Left ventricle myocardium inferior (tissue), 1 donor: ENCODE measurements around the gene MOV10L1. TPM values are rescaled to one million over a fixed set of nuclear protein-coding genes. Genes with fewer than 3 reads are reported as not detected.
A peak's percentile ranks its signal among the peaks of the same experiment; 100 is the strongest.
"Not testable (repeated sequence)": the region's sequence is repeated elsewhere in the genome, so short reads cannot be mapped to it uniquely, and the experiment has no call there.

Source experiments
- DNase-seq: peaks from one replicate; pipeline ENCODE4 v3.0.0-alpha.2; 2020
- H3K27ac ChIP-seq: fragments of 200-600 bp; replicated peaks from 2 replicates; pipeline ENCODE4 v1.8.0; 2021
- H3K27me3 ChIP-seq: fragments of 200-600 bp; 2 replicates; pipeline ENCODE4 v1.8.0; 2021; ENCODE audit warnings: low read depth
- H3K36me3 ChIP-seq: fragments of 200-600 bp; 2 replicates; pipeline ENCODE4 v1.8.0; 2021
- H3K4me1 ChIP-seq: fragments of 200-600 bp; 2 replicates; pipeline ENCODE4 v1.8.0; 2021
- H3K4me3 ChIP-seq: fragments of 200-600 bp; 2 replicates; pipeline ENCODE4 v1.8.0; 2021; ENCODE audit warnings: mild to moderate bottlenecking, moderate library complexity
- H3K9me3 ChIP-seq: fragments of 200-600 bp; replicated peaks from 2 replicates; pipeline ENCODE4 v1.8.0; 2021
- CTCF ChIP-seq: fragments of 200-600 bp; IDR thresholded peaks from 2 replicates; pipeline ENCODE4 v1.8.0; 2021; ENCODE audit warnings: antibody characterized with exemption, mild to moderate bottlenecking, borderline replicate concordance
- intact Hi-C: fragments of 100-400 bp; cut with micrococcal nuclease; formaldehyde crosslinking; loops from one replicate; pipeline ENCODE4 v1.11.0; 2022
- total RNA-seq: library from RNA; stranded (reverse); fragmentation: NEBNext Ultra II Directional; extraction: Animal tissue kit (Norgen Biotek cat#: 25700); gene quantifications from one replicate; pipeline ENCODE4 v1.2.1, GENCODE V29; 2021
- donor health status: DM: no; HTN: yes; CAD: no; lungs with severe emphysema.

The MOV10L1 gene
- total RNA-seq, 1 donor from 2014 or later: 0.49 TPM

- no peak for DNase-seq
- Histone ChIP-seq H3K4me1 (no peaks in the 10 kb centered on the region), H3K9me3 (no peaks in the 10 kb centered on the region), H3K4me3 (no peak overlapping the region), H3K27me3 (peaks cover 68% of the 10 kb centered on the region), H3K27ac (no peak overlapping the region), H3K36me3 (no peaks in the 10 kb centered on the region)
- TF ChIP-seq CTCF: no peak
- intact Hi-C loops: no loop called here
Observed at GRCh38 chr22:50144005-50144614, 54.3 kb downstream of the MOV10L1 start.

GRCh38 chr22:50145721-50146438 lies 56.1 kb downstream of the MOV10L1 start:
- Histone ChIP-seq H3K27me3 (peaks cover 55% of the 10 kb centered on the region), H3K4me1 (no peaks in the 10 kb centered on the region), H3K27ac (no peak overlapping the region), H3K9me3 (no peaks in the 10 kb centered on the region), H3K36me3 (no peaks in the 10 kb centered on the region), H3K4me3 (no peak overlapping the region)
- no peak for TF ChIP-seq CTCF
- intact Hi-C loops: no loop called here
- DNase-seq: no peak

GRCh38 chr22:50146439-50147238 lies 56.8 kb downstream of the MOV10L1 start:
- Histone ChIP-seq H3K36me3 (no peaks in the 10 kb centered on the region), H3K27me3 (peaks cover 51% of the 10 kb centered on the region), H3K4me1 (no peaks in the 10 kb centered on the region), H3K4me3 (no peak overlapping the region), H3K27ac (no peak overlapping the region), H3K9me3 (no peaks in the 10 kb centered on the region)
- DNase-seq: peak; percentile 40
- peak; percentile 78 for TF ChIP-seq CTCF
- intact Hi-C loops: no loop called here

- H3K4me1 ChIP-seq, intact Hi-C loops, H3K4me3 ChIP-seq, H3K27ac ChIP-seq, DNase-seq, H3K9me3 ChIP-seq, H3K36me3 ChIP-seq: not testable (repeated sequence)
- H3K27me3 ChIP-seq: peaks cover 51% of the 10 kb centered on the region
Observed at GRCh38 chr22:50147258-50148165, 57.7 kb downstream of the MOV10L1 start.

GRCh38 chr22:50148166-50148500 lies 58.3 kb downstream of the MOV10L1 start:
- H3K36me3 ChIP-seq: no peaks in the 10 kb centered on the region
- peaks cover 46% of the 10 kb centered on the region for H3K27me3 ChIP-seq
- no peaks in the 10 kb centered on the region for H3K4me1 ChIP-seq
- no peak overlapping the region for H3K27ac ChIP-seq
- H3K9me3 ChIP-seq: no peaks in the 10 kb centered on the region
- intact Hi-C loops: no loop called here
- no peak overlapping the region for H3K4me3 ChIP-seq
- TF ChIP-seq CTCF: no peak
- DNase-seq: no peak
